K562 (cell line): ENCODE results near the gene BRCA1. TPM values are rescaled to one million over a fixed set of nuclear protein-coding genes. Genes with fewer than 3 reads are reported as not detected.
A peak's percentile ranks its signal among the peaks of the same experiment; 100 is the strongest.

ENCODE experiments used
- ATAC-seq: fragments of 200-7000 bp; cut with Tn5 transposase; 3 replicates; pipeline ENCODE4 v1.9.1; 2020; ENCODE audit warnings: moderate library complexity
- BruUV-seq: library from RNA; stranded (reverse); fragments of 400-500 nt; replicated peaks from 2 replicates; lab custom pipeline; 2021; lab: Mats Ljungman, UMichigan
- CTCF ChIA-PET: fragments of 300-600 bp; formaldehyde crosslinking; extraction: SDS; loops from one replicate; lab custom pipeline; 2021; ENCODE audit warnings: low intra/inter-chr PET ratio; lab: Yijun Ruan, JAX
- POLR2A ChIA-PET: fragments of 300-600, 350-650 bp; sonication (Branson Sonifier 250); formaldehyde crosslinking; extraction: SDS; loops from one replicate; lab custom pipeline; 2021; ENCODE audit warnings: antibody characterized with exemption, inconsistent platforms; lab: Yijun Ruan, JAX
- DNase-seq, 4 experiments: peaks; one replicate each; pipeline versions ENCODE4 v3.0.0 to v3.0.0-alpha.2; 2011 to 2018; ENCODE audit warnings: low spot score in 3 of 4, mixed read lengths in 3 of 4; ENCODE audit errors: extremely low read depth in 1 of 4
- FAIRE-seq: peaks from 2 replicates; lab custom pipeline; 2011; peaks lifted over from hg19 to GRCh38; lab: Jason Lieb, UNC
- H2AFZ ChIP-seq: 2 replicates; pipeline ENCODE4 v1.6.0; 2011; ENCODE audit warnings: low read depth, low read length, control low read depth, inconsistent platforms
- H3K27ac ChIP-seq: fragments of 200-600 bp; 3 replicates; pipeline ENCODE4 v1.8.0; 2011; ENCODE audit warnings: low read depth, mild to moderate bottlenecking, control low read depth, inconsistent platforms, low read length, moderate library complexity, mixed read lengths; ENCODE audit errors: extremely low read depth
- H3K27me3 ChIP-seq, 2 experiments: fragments of 300-600 bp in 1 of 2; 2 replicates in 1 of 2; 3 replicates in 1 of 2; pipeline versions ENCODE4 v1.6.0 to v1.8.0; 2011; ENCODE audit warnings: inconsistent platforms in 2 of 2, low read length in 2 of 2, mild to moderate bottlenecking in 1 of 2, mixed read lengths in 1 of 2, moderate library complexity in 1 of 2; ENCODE audit not compliant: control insufficient read depth in 2 of 2, insufficient read depth in 2 of 2
- H3K36me3 ChIP-seq: fragments of 300-600 bp; 3 replicates; pipeline ENCODE4 v1.8.0; 2011; ENCODE audit warnings: mild to moderate bottlenecking, low read length, inconsistent platforms; ENCODE audit not compliant: control insufficient read depth, insufficient read depth
- H3K4me1 ChIP-seq, 2 experiments: fragments of 200-600 bp in 1 of 2; replicated peaks in 1 of 2; 2 replicates in 1 of 2; 3 replicates in 1 of 2; pipeline versions ENCODE4 v1.5.1 to v1.8.0; 2011; ENCODE audit warnings: inconsistent platforms in 2 of 2, low read length in 2 of 2, mild to moderate bottlenecking in 1 of 2, mixed read lengths in 1 of 2, moderate library complexity in 1 of 2; ENCODE audit not compliant: control insufficient read depth in 2 of 2, insufficient read depth in 2 of 2
- H3K4me2 ChIP-seq: 2 replicates; pipeline ENCODE4 v1.6.1; 2011; ENCODE audit warnings: low read length, control low read depth, inconsistent platforms, mixed read lengths; ENCODE audit not compliant: insufficient read depth
- H3K4me3 ChIP-seq: fragments of 200-600 bp; sonication (generic), shearing (Covaris generic); 2 replicates; pipeline ENCODE4 v1.5.1; 2016; ENCODE audit warnings: control low read depth, inconsistent platforms
- H3K79me2 ChIP-seq: fragments of 200-600 bp; 3 replicates; pipeline ENCODE4 v1.8.0; 2011; ENCODE audit warnings: low read length, inconsistent platforms; ENCODE audit not compliant: control insufficient read depth, insufficient read depth
- H3K9ac ChIP-seq, 2 experiments: 2 replicates each; pipeline versions ENCODE4 v1.6.0 to v1.6.1; 2011; ENCODE audit warnings: low read depth in 2 of 2, low read length in 2 of 2, control low read depth in 1 of 2, inconsistent platforms in 1 of 2, mild to moderate bottlenecking in 1 of 2, mixed read lengths in 1 of 2; ENCODE audit not compliant: insufficient read depth in 1 of 2
- H3K9me1 ChIP-seq: one replicate; pipeline ENCODE4 v1.6.0; 2011; ENCODE audit warnings: inconsistent platforms, mild to moderate bottlenecking, low read length, moderate library complexity; ENCODE audit not compliant: control insufficient read depth, insufficient read depth
- H3K9me3 ChIP-seq: replicated peaks from 2 replicates; pipeline ENCODE4 v1.5.1; 2011; ENCODE audit warnings: low read depth, low read length, inconsistent platforms; ENCODE audit not compliant: control insufficient read depth, insufficient read depth
- H4K20me1 ChIP-seq: replicated peaks from 2 replicates; pipeline ENCODE4 v1.6.1; 2011; ENCODE audit warnings: low read length, inconsistent platforms, mixed read lengths; ENCODE audit not compliant: control insufficient read depth, insufficient read depth
- ADNP ChIP-seq: fragments of 200-800 bp; sonication (Bioruptor generic); IDR thresholded peaks from 2 replicates; pipeline ENCODE4 v1.6.1; 2016; ENCODE audit warnings: missing genetic modification characterization, missing compliant biosample characterization
- ARID1B ChIP-seq: fragments of 450-650 bp; IDR thresholded peaks from 2 replicates; pipeline ENCODE4 v1.6.1; 2016; ENCODE audit warnings: antibody characterized with exemption, mild to moderate bottlenecking, inconsistent platforms
- CBFA2T2 ChIP-seq: fragments of 450-650 bp; conservative IDR thresholded peaks from 2 replicates; pipeline ENCODE4 v1.6.1; 2017; ENCODE audit warnings: mild to moderate bottlenecking
- CBFA2T3 ChIP-seq: fragments of 450-650 bp; IDR thresholded peaks from 2 replicates; pipeline ENCODE4 v1.6.1; 2017
- DPF2 ChIP-seq: fragments of 450-650 bp; IDR thresholded peaks from 2 replicates; pipeline ENCODE4 v1.6.1; 2016
- HMG20B ChIP-seq: fragments of 250-450 bp; sonication (Bioruptor Pico); IDR thresholded peaks from 2 replicates; pipeline ENCODE4 v1.5.0; 2021; ENCODE audit warnings: mild to moderate bottlenecking
- KDM1A ChIP-seq, 2 experiments: fragments of 450-650 bp; IDR thresholded peaks; 2 replicates each; pipeline ENCODE4 v1.6.1; 2016; ENCODE audit warnings: mild to moderate bottlenecking in 2 of 2
- LARP7 ChIP-seq: fragments of 450-650 bp; IDR thresholded peaks from 2 replicates; pipeline ENCODE4 v1.6.1; 2016
- RBM39 ChIP-seq: fragments of 200-400 bp; formaldehyde crosslinking; optimal IDR thresholded peaks from 2 replicates; pipeline ENCODE3; 2018; ENCODE audit warnings: low read depth, low read length
- RNF2 ChIP-seq: sonication (generic); IDR thresholded peaks from 2 replicates; pipeline ENCODE4 v1.6.1; 2016
- TAL1 ChIP-seq: fragments of 450-650 bp; IDR thresholded peaks from 2 replicates; pipeline ENCODE4 v1.6.1; 2016; ENCODE audit warnings: mild to moderate bottlenecking
- TCF3 ChIP-seq: sonication (generic); formaldehyde crosslinking; IDR thresholded peaks from 2 replicates; pipeline ENCODE4 v1.4.0; 2020; ENCODE audit warnings: mild to moderate bottlenecking, missing genetic modification reagents
- ZBTB34 ChIP-seq: fragments of 250-450 bp; sonication (Bioruptor Pico); IDR thresholded peaks from 2 replicates; pipeline ENCODE4 v1.8.0; 2021; ENCODE audit warnings: mild to moderate bottlenecking, moderate library complexity
- WGBS: fragments of 100-300 bp; shearing (Covaris generic); methylation state at CpG from one replicate; pipeline ENCODE4 v1.1.6; 2016; ENCODE audit warnings: low coverage, mixed read lengths; ENCODE audit not compliant: insufficient coverage; ENCODE audit errors: missing lambda C conversion rate; 5-methylcytosine and 5-hydroxymethylcytosine counted together
- in situ Hi-C: fragments of 300-500 bp; cut with MboI; formaldehyde crosslinking; loops from 4 replicates; pipeline ENCODE4 v1.15.0; 2018; ENCODE audit warnings: inconsistent platforms, mixed read lengths
- intact Hi-C: fragments of 100-400 bp; cut with micrococcal nuclease; formaldehyde crosslinking; loops from 2 replicates; pipeline ENCODE4 v1.14.2; 2022
- polyA plus RNA-seq, 8 experiments: library from polyadenylated mRNA; depleted of rRNA in 4 of 8; stranded (reverse) in 5 of 8; unstranded in 3 of 8; fragments of >200 nt; fragmentation: Nextera tagmentation in 2 of 8; fragmentation: Illumina TruSeq in 1 of 8; extraction: Ambion mirVana in 2 of 8; extraction: Trizol in 1 of 8; gene quantifications; 2 replicates each; pipeline versions ENCODE4 v1.2.1 to v1.2.3, GENCODE V29; 2011 to 2014; ENCODE audit warnings: inconsistent platforms in 1 of 8, missing spikeins in 1 of 8
- total RNA-seq, 7 experiments: library from RNA; depleted of rRNA in 6 of 7; stranded (reverse); fragments of >200 nt in 6 of 7; fragmentation: Illumina TruSeq in 2 of 7; extraction: Trizol in 2 of 7; gene quantifications; 2 replicates each; pipeline versions ENCODE4 v1.2.1 to v1.2.3, GENCODE V29; 2011 to 2021; ENCODE audit warnings: low replicate concordance in 1 of 7
- TF ChIP-seq, protein P1 (sequence below), 3 experiments: IDR thresholded peaks in 2 of 3; conservative IDR thresholded peaks in 1 of 3; 2 replicates each; pipeline ENCODE4 v1.5.1; 2011 to 2012; ENCODE audit warnings: low read length in 3 of 3, mild to moderate bottlenecking in 3 of 3, control low read depth in 2 of 3, improper control_type of control experiment in 1 of 3, inconsistent platforms in 1 of 3, low read depth in 1 of 3, mixed read lengths in 1 of 3, moderate library complexity in 1 of 3; ENCODE audit not compliant: insufficient read depth in 2 of 3
- TF ChIP-seq, protein P2 (sequence below): fragments of 450-650 bp; IDR thresholded peaks from 2 replicates; pipeline ENCODE4 v1.6.1; 2016
- TF ChIP-seq, protein P3 (sequence below): fragments of 250-450 bp; sonication (Bioruptor Pico); IDR thresholded peaks from 2 replicates; pipeline ENCODE4 v1.8.0; 2021; ENCODE audit warnings: moderate library complexity, mild to moderate bottlenecking, inconsistent platforms

Gene BRCA1
- total and polyA plus RNA-seq, 9 of the 15 experiments (the other 6 are each of a cell fraction or from before 2014, with no cell fraction given), result 25.9 to 95.3 (median 62.3) TPM

GRCh38 chr17:43042025-43042628, 83.0 kb downstream of the BRCA1 start:
- Histone ChIP-seq H3K4me1 (peaks cover 0 to 5% of the 10 kb centered on the region in 2 experiments; a peak in 3 of 5 replicates), H2AFZ (no peak overlapping the region), H3K4me3 (no peak overlapping the region), H3K9me1 (no peaks in the 10 kb centered on the region), H3K27me3 (no peaks in the 10 kb centered on the region), H3K4me2 (no peak overlapping the region), H4K20me1 (no peaks in the 10 kb centered on the region), H3K27ac (no peak overlapping the region), H3K36me3 (peaks cover 39% of the 10 kb centered on the region), H3K9me3 (no peaks in the 10 kb centered on the region), H3K9ac (no peak overlapping the region), H3K79me2 (no peaks in the 10 kb centered on the region)
- ChIA-PET POLR2A (interaction anchor here (0.7 to 1.8 kb wide), 2 partner anchors 11 to 274 kb away, joined by 4 to 7 read pairs; no protein-coding TSS in a partner anchor), CTCF (no interaction called here)
- peak; percentile 73 for ATAC-seq
- peak in 3 of 4 experiments; percentile 32 to 40 (median 38) for DNase-seq
- in situ Hi-C loops (no loop called here), intact Hi-C loops (no loop called here)
- no peak for FAIRE-seq
- 39% methylated on average over 5 of the region's 5 CpGs for WGBS
- no TSS peak for BruUV-seq
- TF ChIP-seq ARID1B (no peak; the same call in 1 of the 2 replicates), TAL1 (peak; percentile 48), DPF2 (peak; percentile 34; the same call in 1 of the 2 replicates), CBFA2T2 (peak; percentile 59), KDM1A (IDR thresholded peaks at IDR 0.05) (0 out of 4 replicates have a peak, but pooled peaks of 1 of the 2 experiments have one; percentile 3), ADNP (tag) (no peak), ZBTB34 (no peak), RNF2 (no peak), LARP7 (no peak), RBM39 (no peak), HMG20B (no peak), TCF3 (CRISPR knock-in tag) (peak; percentile 35; the same call in 1 of the 2 replicates), CBFA2T3 (peak; percentile 76)
- TF ChIP-seq, protein P1, sequence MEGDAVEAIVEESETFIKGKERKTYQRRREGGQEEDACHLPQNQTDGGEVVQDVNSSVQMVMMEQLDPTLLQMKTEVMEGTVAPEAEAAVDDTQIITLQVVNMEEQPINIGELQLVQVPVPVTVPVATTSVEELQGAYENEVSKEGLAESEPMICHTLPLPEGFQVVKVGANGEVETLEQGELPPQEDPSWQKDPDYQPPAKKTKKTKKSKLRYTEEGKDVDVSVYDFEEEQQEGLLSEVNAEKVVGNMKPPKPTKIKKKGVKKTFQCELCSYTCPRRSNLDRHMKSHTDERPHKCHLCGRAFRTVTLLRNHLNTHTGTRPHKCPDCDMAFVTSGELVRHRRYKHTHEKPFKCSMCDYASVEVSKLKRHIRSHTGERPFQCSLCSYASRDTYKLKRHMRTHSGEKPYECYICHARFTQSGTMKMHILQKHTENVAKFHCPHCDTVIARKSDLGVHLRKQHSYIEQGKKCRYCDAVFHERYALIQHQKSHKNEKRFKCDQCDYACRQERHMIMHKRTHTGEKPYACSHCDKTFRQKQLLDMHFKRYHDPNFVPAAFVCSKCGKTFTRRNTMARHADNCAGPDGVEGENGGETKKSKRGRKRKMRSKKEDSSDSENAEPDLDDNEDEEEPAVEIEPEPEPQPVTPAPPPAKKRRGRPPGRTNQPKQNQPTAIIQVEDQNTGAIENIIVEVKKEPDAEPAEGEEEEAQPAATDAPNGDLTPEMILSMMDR (IDR thresholded peaks at IDR 0.05 in 2 of 3, conservative IDR thresholded peaks at IDR 0.05 in 1 of 3; ENCODE audit: insufficient read depth in 2 of 3, low read depth in 1 of 3, low read length in 3 of 3), result peak in 1 of 3 experiments; percentile 18; a peak in 1 of 6 replicates
- TF ChIP-seq, protein P2, sequence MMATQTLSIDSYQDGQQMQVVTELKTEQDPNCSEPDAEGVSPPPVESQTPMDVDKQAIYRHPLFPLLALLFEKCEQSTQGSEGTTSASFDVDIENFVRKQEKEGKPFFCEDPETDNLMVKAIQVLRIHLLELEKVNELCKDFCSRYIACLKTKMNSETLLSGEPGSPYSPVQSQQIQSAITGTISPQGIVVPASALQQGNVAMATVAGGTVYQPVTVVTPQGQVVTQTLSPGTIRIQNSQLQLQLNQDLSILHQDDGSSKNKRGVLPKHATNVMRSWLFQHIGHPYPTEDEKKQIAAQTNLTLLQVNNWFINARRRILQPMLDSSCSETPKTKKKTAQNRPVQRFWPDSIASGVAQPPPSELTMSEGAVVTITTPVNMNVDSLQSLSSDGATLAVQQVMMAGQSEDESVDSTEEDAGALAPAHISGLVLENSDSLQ, result no peak
- TF ChIP-seq, protein P3, sequence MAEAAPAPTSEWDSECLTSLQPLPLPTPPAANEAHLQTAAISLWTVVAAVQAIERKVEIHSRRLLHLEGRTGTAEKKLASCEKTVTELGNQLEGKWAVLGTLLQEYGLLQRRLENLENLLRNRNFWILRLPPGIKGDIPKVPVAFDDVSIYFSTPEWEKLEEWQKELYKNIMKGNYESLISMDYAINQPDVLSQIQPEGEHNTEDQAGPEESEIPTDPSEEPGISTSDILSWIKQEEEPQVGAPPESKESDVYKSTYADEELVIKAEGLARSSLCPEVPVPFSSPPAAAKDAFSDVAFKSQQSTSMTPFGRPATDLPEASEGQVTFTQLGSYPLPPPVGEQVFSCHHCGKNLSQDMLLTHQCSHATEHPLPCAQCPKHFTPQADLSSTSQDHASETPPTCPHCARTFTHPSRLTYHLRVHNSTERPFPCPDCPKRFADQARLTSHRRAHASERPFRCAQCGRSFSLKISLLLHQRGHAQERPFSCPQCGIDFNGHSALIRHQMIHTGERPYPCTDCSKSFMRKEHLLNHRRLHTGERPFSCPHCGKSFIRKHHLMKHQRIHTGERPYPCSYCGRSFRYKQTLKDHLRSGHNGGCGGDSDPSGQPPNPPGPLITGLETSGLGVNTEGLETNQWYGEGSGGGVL (CRISPR knock-in tag), result no peak
